Gastrocnemius medialis (tissue), 4 donors: ENCODE measurements around the gene MINDY4. TPM values are rescaled to one million over a fixed set of nuclear protein-coding genes. Genes with fewer than 3 reads are reported as not detected.

Experiments
- ATAC-seq, 2 donors: fragments of 150-250 bp; one replicate each; pipeline ENCODE4 v1.9.1; 2016
- DNase-seq, 2 donors: peaks; one replicate each; pipeline ENCODE4 v3.0.0-alpha.2; 2019
- H3K27ac ChIP-seq, 4 donors: fragments of 200-600 bp; sonication (generic); 1 replicate in 1 of 4; 2 replicates in 3 of 4; pipeline ENCODE4 v1.5.1; 2016 to 2018; ENCODE audit warnings: mild to moderate bottlenecking in 2 of 4, moderate library complexity in 1 of 4
- H3K27me3 ChIP-seq, 3 donors: fragments of 200-600 bp; sonication (generic) in 2 of 3; 1 replicate in 1 of 3; 2 replicates in 2 of 3; pipeline versions ENCODE4 v1.5.1 to v1.6.0; 2016 to 2019; ENCODE audit warnings: mild to moderate bottlenecking in 1 of 3, moderate library complexity in 1 of 3
- H3K36me3 ChIP-seq, 2 donors: fragments of 200-600 bp; sonication (generic) in 1 of 2; one replicate each; pipeline ENCODE4 v1.5.1; 2017 to 2018
- H3K4me1 ChIP-seq, 2 donors: fragments of 200-600 bp; sonication (generic) in 1 of 2; one replicate each; pipeline ENCODE4 v1.5.1; 2016 to 2017; ENCODE audit warnings: mild to moderate bottlenecking in 2 of 2
- H3K4me3 ChIP-seq, 4 donors: fragments of 200-600 bp; sonication (generic) in 3 of 4; 1 replicate in 1 of 4; 2 replicates in 3 of 4; pipeline ENCODE4 v1.5.1; 2016 to 2019; ENCODE audit warnings: mild to moderate bottlenecking in 2 of 4
- H3K9me3 ChIP-seq, 3 donors: fragments of 200-600 bp; sonication (generic) in 2 of 3; 1 replicate in 1 of 3; 2 replicates in 2 of 3; pipeline ENCODE4 v1.5.1; 2016 to 2019
- CTCF ChIP-seq, 5 experiments: fragments of 450-650 bp in 3 of 5; fragments of 200-600 bp in 2 of 5; sonication (generic) in 2 of 5; IDR thresholded peaks in 4 of 5; conservative IDR thresholded peaks in 1 of 5; 1 replicate in 4 of 5; 2 replicates in 1 of 5; pipeline ENCODE4 v1.5.1; 2016 to 2019; ENCODE audit warnings: antibody characterized with exemption in 5 of 5, mild to moderate bottlenecking in 3 of 5, moderate library complexity in 3 of 5
- POLR2A ChIP-seq, 2 donors: fragments of 450-650 bp; IDR thresholded peaks; one replicate each; pipeline ENCODE4 v1.6.1; 2017; ENCODE audit warnings: antibody characterized with exemption in 2 of 2, mild to moderate bottlenecking in 2 of 2, moderate library complexity in 2 of 2
- in situ Hi-C, 4 donors: fragments of 200-750 bp; cut with MboI; loops; one replicate each; pipeline versions ENCODE4 v1.15.0 to v1.8.0; 2017; ENCODE audit warnings: low sequenced_read_pairs in 4 of 4
- intact Hi-C: fragments of 100-400 bp; cut with DNase I; formaldehyde crosslinking; loops from one replicate; pipeline ENCODE4 v1.15.1; 2023; ENCODE audit warnings: low total_unique reads
- total RNA-seq, 4 donors: library from RNA; depleted of rRNA; stranded (reverse); fragments of >200 nt; gene quantifications; one replicate each; pipeline versions ENCODE4 v1.1.0 to v1.2.3, GENCODE V29; 2016

The MINDY4 gene
- total RNA-seq, 4 donors from 2014 or later, result 1.4 to 4.3 (median 3.0) TPM

DNA sequence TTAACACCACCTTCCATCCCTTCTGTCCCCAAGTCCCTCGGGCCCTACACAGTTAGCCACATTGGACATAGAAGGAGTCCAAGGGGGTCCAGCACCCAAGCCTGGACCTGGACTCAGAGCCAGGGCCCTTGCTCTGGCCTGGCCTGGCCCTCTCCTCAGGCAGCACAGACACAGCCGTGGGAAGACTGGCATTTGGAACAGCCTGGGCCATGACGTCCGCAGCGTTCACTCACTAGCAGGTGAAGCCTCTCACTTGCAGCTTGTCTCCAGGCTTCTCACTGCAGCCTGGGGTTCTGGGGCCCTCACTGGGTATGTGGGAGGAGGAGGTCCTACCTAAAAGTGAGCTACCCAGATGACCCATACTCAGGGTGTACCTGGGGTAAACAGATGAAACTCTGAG is 106.8 kb downstream of the MINDY4 start:
- ATAC-seq (no peak), DNase-seq (no peak)
- Histone ChIP-seq H3K27ac (no peak overlapping the region), H3K4me1 (peaks cover 0 to 3% of the 10 kb centered on the region in 2 donors), H3K27me3 (no peaks in the 10 kb centered on the region), H3K36me3 (no peaks in the 10 kb centered on the region), H3K4me3 (no peak overlapping the region), H3K9me3 (no peaks in the 10 kb centered on the region)
- intact Hi-C loops (no loop called here), in situ Hi-C loops (no loop called here)
- TF ChIP-seq CTCF (IDR thresholded peaks at IDR 0.05 in 4 of 5, conservative IDR thresholded peaks at IDR 0.05 in 1 of 5) (no peak), POLR2A (IDR thresholded peaks at IDR 0.05) (no peak)

DNA sequence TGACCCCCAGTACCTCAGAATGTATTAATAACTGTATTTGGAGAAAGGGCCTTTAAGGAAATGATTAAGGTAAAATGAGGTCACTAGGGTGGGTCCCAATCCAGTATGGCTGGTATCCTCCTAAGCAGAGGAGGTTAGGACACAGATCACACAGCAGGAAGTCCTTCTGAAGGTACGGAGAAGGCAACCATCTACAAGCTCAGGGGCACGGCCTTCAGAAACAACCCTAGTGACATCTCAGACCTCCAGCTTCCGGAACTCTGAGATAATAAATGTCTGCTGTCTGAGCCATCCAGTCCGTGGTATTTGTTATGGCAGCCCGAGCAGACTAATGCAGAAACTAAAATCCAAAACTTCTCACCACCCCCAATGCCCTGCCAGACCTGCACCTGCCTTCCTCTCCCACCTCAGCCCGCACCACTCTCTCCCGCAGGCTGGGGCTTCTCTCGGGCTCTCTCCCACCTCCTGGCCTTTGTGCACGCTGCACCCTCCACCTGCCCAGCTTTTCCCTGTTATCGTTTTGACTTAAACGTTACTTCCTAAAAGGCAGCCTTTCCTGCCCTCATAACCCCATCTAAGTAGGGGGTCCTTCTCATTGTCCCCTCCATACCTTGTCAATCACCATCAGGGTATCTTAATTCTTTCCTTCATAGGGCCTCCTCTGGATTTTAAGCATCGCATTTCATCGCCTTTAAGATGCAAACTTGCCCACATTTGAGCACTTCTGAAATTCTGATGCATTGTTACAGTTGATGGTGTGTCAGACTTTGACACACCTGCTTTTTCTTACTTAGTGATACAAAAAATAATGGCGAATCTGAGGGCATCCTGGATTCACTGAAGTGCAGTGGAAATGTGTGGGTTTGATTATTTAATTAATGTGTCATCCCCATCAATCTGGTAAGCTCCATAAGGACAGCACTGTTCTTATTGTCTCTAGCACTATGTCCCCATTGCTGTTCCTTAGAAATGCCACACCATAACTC is 108.2 kb downstream of the MINDY4 start:
- Histone ChIP-seq H3K4me1 (peaks cover 0 to 3% of the 10 kb centered on the region in 2 donors), H3K4me3 (no peak overlapping the region), H3K9me3 (no peaks in the 10 kb centered on the region), H3K36me3 (no peaks in the 10 kb centered on the region), H3K27ac (no peak overlapping the region), H3K27me3 (no peaks in the 10 kb centered on the region)
- intact Hi-C loops (no loop called here), in situ Hi-C loops (no loop called here)
- ATAC-seq (no peak), DNase-seq (no peak)
- TF ChIP-seq POLR2A (IDR thresholded peaks at IDR 0.05) (no peak), CTCF (IDR thresholded peaks at IDR 0.05 in 4 of 5, conservative IDR thresholded peaks at IDR 0.05 in 1 of 5) (no peak)

DNA sequence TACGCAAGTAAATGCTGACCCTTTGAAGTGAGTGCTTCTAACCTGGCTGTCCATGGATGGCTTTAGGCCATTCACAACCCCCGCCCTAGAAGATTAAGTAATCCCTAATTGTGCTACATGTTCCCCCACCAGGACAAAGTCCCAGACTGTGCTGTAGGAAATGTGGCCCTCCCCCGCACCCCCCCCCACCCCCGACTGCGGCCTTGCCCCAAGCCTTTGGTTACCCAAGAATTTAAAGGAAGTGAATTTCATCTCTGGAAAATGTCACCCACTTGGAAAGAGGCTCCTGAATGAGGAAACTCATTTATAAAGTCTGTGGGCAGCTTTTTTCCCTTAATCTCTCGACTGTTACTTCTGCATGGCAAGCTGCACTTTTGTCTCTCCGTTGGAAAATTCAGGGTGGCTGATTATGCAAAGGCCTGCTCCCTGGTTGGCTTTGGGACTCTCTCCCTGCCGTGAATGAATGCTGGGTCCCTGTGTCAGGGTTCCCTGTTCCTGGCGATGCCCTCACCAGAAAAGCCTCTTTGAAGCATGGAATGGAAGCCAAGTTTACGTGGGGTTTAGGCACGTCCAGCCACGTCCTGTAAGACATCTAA is 109.0 kb downstream of the MINDY4 start:
- TF ChIP-seq POLR2A (IDR thresholded peaks at IDR 0.05) (no peak), CTCF (IDR thresholded peaks at IDR 0.05 in 4 of 5, conservative IDR thresholded peaks at IDR 0.05 in 1 of 5) (no peak)
- Histone ChIP-seq H3K36me3 (no peaks in the 10 kb centered on the region), H3K4me3 (no peak overlapping the region), H3K27me3 (no peaks in the 10 kb centered on the region), H3K9me3 (no peaks in the 10 kb centered on the region), H3K27ac (no peak overlapping the region), H3K4me1 (peaks cover 0 to 3% of the 10 kb centered on the region in 2 donors)
- intact Hi-C loops, result no loop called here
- DNase-seq, result no peak
- in situ Hi-C loops, result no loop called here
- ATAC-seq, result no peak

- H3K27me3 ChIP-seq, result no peaks in the 10 kb centered on the region
- no peak overlapping the region for H3K27ac ChIP-seq
- H3K4me3 ChIP-seq, result no peak overlapping the region
- intact Hi-C loops, result no loop called here
- H3K9me3 ChIP-seq, result no peaks in the 10 kb centered on the region
- TF ChIP-seq POLR2A (IDR thresholded peaks at IDR 0.05) (no peak), CTCF (IDR thresholded peaks at IDR 0.05 in 4 of 5, conservative IDR thresholded peaks at IDR 0.05 in 1 of 5) (no peak)
- H3K4me1 ChIP-seq, result peaks cover 0 to 3% of the 10 kb centered on the region in 2 donors
- DNase-seq, result no peak
- no peak for ATAC-seq
- H3K36me3 ChIP-seq, result no peaks in the 10 kb centered on the region
- in situ Hi-C loops, result no loop called here
Observed at GRCh38 chr7:30880941-30881340, 109.7 kb downstream of the MINDY4 start.
